Coronary artery (tissue), 2 donors: ENCODE measurements around the gene UMODL1.

Experiments
- DNase-seq: peaks from one replicate; pipeline ENCODE4 v3.0.0-alpha.2; 2017; ENCODE audit warnings: low spot score
- H3K27ac ChIP-seq, 2 donors: fragments of 200-600 bp; sonication (generic); one replicate each; pipeline ENCODE4 v1.5.1; 2016 to 2019
- H3K4me3 ChIP-seq: fragments of 200-600 bp; sonication (generic); 2 replicates; pipeline ENCODE4 v1.5.1; 2016; ENCODE audit warnings: mild to moderate bottlenecking, moderate library complexity
- TF ChIP-seq, protein P1 (sequence below): fragments of 200-600 bp; sonication (generic); IDR thresholded peaks from one replicate; pipeline ENCODE4 v1.5.1; 2019; ENCODE audit warnings: antibody characterized with exemption

The UMODL1 gene

DNA sequence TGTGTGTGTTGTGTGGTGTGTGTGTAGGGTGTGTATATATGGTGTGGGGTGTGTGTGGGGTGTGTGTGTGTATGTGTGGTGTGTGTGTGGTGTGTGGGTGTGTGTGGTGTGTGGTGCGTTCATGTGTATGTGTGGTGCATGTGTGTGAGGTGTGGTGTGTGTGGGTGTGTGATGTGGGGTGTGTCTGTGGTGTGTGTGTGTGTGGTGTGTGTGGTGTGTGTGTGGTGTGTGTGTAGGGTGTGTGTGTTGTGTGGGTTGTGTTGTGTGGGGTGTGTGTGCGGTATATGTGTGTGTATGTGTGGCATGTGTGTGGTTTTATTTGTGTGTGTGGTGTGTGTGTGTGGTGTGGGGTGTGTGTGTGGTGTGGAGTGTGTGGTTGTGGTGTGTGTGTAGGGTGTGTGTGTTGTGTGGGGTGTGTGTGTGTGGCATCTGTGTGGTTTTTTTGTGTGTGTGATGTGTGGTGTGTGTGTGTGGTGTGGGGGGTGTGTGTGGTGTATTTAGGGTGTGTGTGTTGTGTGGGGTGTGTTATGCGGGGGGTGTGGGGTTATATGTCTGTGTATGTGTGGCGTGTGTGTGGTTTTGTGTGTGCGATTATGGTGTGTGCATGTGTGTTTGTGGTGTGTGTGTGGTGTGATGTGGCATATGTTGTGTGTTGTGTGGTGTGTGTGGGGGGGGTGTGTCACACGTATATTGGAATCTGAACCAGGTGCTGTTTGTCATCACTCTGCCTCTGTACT, 43.9 kb upstream of the UMODL1 start:
- peak overlapping the region in 1 of 2 donors; percentile 60 for H3K27ac ChIP-seq
- no peak for DNase-seq
- H3K4me3 ChIP-seq: no peak overlapping the region
- TF ChIP-seq, protein P1, sequence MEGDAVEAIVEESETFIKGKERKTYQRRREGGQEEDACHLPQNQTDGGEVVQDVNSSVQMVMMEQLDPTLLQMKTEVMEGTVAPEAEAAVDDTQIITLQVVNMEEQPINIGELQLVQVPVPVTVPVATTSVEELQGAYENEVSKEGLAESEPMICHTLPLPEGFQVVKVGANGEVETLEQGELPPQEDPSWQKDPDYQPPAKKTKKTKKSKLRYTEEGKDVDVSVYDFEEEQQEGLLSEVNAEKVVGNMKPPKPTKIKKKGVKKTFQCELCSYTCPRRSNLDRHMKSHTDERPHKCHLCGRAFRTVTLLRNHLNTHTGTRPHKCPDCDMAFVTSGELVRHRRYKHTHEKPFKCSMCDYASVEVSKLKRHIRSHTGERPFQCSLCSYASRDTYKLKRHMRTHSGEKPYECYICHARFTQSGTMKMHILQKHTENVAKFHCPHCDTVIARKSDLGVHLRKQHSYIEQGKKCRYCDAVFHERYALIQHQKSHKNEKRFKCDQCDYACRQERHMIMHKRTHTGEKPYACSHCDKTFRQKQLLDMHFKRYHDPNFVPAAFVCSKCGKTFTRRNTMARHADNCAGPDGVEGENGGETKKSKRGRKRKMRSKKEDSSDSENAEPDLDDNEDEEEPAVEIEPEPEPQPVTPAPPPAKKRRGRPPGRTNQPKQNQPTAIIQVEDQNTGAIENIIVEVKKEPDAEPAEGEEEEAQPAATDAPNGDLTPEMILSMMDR: no peak

DNA sequence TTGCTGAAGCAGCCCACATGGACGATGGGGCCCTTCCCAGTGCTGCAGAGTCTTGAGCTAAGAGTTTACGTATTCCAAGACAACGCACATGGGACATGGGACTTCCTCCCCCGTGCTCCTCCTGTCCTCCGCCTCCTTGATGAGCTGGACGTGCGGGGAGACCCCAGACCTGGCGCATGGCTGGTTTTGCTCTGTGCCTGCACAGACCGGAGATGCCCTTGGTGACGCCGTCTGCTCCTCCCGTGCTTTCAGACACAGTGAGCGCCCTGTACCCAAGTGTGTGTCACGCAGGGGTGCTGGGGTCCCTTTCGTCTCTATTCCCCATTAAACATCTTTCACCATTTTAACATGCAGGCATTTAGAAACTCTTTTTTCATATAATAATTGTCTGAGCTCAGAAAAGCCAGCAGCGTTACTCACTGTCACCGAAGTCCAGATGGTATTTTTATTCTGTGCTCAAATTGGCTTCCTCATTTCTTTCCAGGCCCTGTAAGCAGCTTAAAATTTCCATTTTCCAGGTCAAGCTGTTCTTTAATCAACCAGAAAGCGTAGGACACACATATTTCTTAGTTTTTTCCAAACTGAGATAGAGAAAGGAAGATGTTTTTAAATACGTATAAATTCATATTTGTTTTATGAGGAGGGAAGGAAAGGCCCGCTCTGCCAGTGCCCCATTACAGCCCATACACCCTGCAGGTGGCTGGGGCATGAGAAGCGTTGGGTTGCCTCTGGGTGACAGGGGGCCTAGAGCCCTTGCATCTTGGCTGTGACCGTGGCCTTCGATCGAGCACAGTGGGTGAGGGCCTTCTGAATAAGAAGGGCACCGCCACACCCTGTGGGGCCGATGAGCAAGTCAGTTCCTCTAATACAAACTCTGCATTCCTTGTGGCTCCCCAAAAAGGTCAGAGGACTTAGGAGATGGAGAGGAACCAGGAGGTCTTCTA, 43.0 kb upstream of the UMODL1 start:
- peak overlapping the region; percentile 23 to 60 for H3K27ac ChIP-seq
- no peak for DNase-seq
- H3K4me3 ChIP-seq: no peak overlapping the region
- TF ChIP-seq, protein P1: no peak

DNA sequence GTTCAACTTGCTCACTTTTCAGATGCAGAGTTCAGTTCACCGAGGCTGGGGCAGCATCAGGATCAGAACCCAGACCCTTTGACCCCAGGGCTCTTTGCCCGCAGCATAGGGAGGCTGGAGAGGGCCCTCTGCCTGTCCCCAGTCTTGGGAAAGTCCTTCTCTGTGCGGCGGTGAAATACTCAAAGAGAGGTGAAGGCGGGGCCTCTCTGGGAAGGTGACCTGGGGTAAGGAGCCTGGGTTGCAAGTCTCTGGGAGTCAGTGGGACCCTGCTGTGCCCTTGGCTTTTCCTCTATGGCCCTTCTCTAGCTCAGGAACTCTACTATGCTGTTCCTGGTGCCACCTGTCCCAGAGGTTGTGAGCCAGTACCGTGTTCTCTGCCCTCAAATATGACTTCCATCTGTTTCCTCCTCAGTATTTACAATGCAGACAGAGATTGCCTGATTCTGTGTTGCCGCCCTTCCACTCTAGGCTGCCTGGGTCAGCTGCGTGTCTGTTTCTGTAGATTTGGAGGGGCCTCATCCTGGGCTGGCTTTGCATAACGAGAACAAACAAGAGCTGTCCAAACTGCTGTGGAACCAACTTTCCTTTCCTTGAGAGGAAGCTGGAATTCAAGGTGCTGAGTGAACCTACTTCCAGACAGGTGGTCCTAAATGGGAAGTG, 42.2 kb upstream of the UMODL1 start:
- peak overlapping the region; percentile 23 to 53 for H3K27ac ChIP-seq
- H3K4me3 ChIP-seq: no peak overlapping the region
- TF ChIP-seq, protein P1: no peak
- DNase-seq: no peak

DNA sequence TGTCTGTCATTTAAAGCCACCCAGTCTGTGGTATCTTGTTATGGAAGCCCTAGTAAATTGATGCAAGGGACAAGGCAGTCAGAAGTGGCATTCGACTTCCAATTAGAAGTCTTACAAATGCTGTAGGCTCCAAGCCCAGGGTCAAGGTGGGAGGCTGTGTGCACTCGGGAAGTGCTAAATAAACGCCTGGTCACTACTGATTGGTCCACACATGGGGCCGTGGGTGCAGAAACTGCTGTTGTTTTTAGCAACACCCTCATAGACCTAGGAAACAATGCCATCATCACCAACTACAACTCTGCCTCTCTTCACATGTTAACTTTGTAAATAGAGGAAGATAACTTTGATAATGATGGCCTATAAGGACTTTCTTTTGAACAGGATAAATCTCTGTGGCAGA, 40.8 kb upstream of the UMODL1 start:
- DNase-seq: no peak
- no peak overlapping the region for H3K27ac ChIP-seq
- no peak overlapping the region for H3K4me3 ChIP-seq
- TF ChIP-seq, protein P1: no peak

DNA sequence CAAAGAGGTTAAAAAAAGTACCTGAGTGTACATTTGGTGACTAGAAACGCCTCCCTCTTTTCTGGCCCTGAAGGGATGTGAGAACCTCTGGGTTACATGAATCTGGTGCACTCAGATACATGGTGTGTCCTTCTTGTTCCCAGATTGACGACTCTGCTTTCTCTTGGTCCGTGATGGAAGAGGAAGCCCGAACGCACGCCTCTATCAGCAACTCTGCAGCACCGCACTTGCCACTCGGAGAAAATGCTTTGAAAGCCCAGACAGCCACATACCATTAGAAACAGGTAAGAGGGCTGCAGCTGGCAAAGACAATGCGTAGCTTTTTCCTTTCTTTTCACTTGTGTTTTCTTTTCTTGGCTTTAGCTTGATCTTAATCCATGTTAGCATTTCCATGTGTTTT, 39.9 kb upstream of the UMODL1 start:
- H3K4me3 ChIP-seq: no peak overlapping the region
- H3K27ac ChIP-seq: no peak overlapping the region
- TF ChIP-seq, protein P1: no peak
- no peak for DNase-seq

DNA sequence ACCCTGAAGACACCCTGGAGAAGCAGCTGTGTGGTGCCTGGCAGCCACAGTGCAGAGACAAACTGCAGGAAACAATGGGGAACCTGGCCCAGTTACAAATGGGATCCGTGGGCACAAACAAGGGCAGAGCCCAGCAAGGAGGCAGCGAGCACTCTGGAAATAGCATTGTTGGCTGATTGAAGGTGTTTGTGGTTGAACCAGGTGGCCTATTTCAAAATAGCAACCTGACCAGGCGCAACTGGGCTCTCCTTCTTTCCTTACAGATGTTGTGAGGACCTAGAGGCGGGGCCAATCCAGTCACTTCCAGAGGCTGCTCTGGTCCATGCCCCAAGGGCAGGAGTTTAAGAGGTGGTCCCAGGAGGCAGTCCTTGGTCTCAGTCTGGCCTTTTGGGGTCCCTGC, 39.3 kb upstream of the UMODL1 start:
- TF ChIP-seq, protein P1: no peak
- Histone ChIP-seq H3K4me3 (no peak overlapping the region), H3K27ac (no peak overlapping the region)
- no peak for DNase-seq
